SIG-M5 (cell line): ENCODE results near the gene KSR1.
"Not testable (repeated sequence)": the region's sequence is repeated elsewhere in the genome, so short reads cannot be mapped to it uniquely, and the experiment has no call there.

Experiments used
- DNase-seq: peaks from one replicate; lab custom pipeline; 2025; lab: John Stamatoyannopoulos, UW

Gene KSR1

DNA sequence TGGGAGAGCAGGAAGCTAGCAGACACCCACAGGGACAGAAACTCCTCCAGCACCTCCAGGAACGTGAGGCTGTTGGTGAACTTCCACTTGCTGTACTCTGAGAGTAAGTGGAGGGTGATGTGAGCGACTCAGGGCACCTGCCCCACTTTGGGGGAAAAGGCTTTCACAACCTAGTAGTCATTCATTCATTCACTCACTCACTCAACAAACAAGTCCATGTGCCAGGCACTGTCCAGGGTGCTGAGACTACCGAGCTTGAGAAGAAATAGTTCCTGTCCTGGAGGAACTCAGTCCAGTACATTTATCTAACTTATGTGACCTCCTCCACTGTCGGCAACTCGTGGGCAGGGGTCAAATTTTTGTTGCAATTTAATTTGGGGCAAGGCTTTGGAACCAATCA lies 201.4 kb downstream of the KSR1 start:
- no peak for DNase-seq

DNA sequence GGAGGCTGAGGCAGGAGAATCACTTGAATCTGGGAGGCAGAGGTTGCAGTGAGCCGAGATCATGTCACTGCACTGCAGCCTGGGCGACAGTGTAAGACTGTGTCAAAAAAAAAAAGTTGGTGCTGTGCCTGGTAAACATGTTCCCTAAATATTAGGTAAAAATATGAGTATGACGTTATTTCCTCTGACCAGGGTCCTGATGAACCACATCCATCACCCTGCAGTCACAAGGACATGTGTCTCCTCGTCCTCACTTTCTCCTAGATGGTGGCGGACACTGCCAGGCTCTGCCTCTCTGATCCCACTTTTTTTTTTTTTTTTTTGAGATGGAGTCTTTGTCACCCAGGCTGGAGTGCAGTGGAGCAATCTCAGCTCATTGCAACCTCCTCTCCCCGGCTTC lies 203.4 kb downstream of the KSR1 start:
- no peak for DNase-seq

- DNase-seq = no peak
These were observed 204.2 kb downstream of the KSR1 start for GRCh38 chr17:27660436-27660835.

GRCh38 chr17:27663936-27664605 lies 207.8 kb downstream of the KSR1 start:
- DNase-seq = no peak

GRCh38 chr17:27664606-27664965 lies 208.3 kb downstream of the KSR1 start:
- DNase-seq = no peak

GRCh38 chr17:27665549-27665948 lies 209.3 kb downstream of the KSR1 start:
- no peak for DNase-seq

GRCh38 chr17:27666270-27666669 lies 210.0 kb downstream of the KSR1 start:
- DNase-seq = not testable (repeated sequence)

DNA sequence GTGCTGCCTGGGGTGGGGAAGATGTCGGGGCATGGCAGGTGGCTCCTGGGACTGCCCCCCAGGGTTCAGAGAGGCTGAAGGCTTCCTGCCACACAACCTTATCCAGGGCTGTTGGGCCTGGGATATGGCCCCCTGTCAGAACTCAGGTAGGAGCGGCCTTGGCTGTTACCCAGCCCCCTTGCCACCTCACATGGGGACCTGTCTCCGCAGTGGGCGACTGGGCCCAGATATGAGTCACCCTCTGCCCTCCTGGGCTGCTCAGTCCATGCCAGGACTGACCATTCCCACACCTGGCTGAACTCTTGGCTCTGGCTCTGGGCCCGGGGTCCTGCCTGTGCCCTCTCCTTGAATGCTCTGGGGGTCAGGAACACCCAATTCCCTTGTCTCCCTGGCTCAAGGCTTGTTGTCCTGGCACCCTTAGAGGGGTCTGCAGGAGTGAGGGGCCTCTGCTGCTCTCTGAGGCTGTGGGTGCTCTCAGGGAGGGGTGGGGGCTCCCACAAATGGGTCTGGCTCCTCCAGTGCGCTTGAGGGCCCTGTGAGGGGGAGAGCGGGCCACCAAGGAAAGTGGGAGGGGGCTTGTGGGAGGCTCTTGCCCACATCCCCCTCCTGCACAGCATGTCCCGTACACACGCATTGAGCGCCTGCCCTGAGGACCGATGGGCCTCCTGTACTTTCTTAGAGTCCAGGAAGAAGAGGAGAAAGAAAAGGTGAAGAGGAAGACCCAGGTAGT lies 210.7 kb downstream of the KSR1 start:
- no peak for DNase-seq

DNA sequence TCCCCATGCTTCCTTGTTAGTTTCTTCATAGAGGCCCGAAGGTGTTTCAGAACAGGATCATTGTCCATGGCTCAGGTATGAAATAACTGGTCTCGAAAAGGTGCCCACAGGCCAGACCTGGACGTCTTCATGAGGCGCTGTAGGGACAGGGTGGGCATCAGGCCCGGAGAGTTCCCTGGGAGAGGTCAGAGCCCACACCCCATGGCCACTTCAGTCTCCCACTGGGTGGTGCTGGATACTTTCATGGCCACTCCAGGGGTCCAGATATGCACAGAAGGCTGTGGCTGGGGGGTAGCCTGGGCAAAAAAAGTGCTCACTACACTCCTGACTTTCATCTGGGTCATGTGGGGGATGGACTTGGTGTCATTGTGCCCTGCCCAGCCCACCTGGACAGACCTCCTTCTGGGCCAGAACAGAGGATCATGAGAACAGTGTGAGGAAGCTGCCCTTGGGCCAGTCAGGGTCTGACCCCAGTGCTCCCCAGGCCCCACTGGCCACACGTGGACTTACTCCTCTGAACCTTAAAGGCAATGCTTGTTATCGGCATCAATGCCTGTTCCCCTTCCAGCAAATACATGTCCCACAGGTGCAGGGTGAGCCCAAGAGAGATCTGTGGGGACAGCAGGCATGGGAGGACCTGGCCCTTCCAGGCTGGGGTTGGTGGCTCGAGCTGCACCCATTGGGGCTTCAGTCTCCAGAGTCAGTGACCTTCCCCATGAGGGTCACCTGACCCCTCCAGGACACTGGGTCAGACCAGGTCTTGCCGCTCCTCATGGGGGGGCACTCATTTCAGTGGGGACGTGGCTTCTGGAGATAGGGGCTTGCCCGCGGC lies 211.6 kb downstream of the KSR1 start:
- no peak for DNase-seq

DNA sequence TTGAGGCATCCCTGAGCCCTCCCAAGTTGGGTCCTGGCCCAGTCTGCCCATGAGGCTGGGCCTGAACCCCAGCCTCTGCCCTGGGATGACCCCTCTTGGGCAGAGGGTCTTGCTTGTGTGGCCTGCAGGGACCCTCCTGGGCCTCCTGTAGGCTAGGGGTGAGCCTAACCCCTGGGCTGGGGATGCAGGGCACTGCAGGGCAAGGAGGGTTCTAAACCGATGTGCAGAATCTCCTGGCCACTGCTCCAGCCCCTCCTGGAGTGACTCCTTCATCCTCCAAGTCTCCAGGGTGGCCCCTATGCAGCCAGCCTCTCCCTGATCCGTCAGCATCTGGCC lies 212.2 kb downstream of the KSR1 start:
- no peak for DNase-seq

DNA sequence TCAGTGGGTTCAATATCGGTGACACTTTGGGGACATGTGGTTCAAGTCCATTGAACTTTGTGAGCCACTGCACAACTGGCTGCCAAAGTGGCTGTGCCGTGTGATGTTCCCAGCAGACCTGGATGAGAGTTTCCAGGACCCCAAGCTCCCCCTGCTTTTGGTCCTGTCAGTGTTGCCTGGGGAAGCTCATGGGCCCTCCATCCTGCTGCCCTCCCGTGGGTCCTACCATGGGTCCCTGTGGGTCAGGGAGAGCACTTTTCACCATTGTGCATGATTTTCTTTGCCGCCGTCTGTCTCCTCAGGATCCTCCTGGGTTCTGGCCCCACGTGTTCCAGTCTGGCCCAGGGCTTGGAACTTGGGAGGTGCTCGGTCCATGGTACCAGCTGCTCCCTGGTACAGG lies 212.9 kb downstream of the KSR1 start:
- DNase-seq = no peak

- DNase-seq = no peak
These were observed 213.6 kb downstream of the KSR1 start for GRCh38 chr17:27669850-27670249.

GRCh38 chr17:27670791-27671590 lies 214.7 kb downstream of the KSR1 start:
- DNase-seq = no peak

- DNase-seq = no peak
These were observed 215.3 kb downstream of the KSR1 start for GRCh38 chr17:27671591-27671910.

- not testable (repeated sequence) for DNase-seq
These were observed 215.8 kb downstream of the KSR1 start for GRCh38 chr17:27671977-27672480.

GRCh38 chr17:27674335-27674734 lies 218.1 kb downstream of the KSR1 start:
- no peak for DNase-seq
